Osteocyte (in vitro differentiated cells): ENCODE measurements around the gene QRICH1. TPM values are rescaled to one million over a fixed set of nuclear protein-coding genes. Genes with fewer than 3 reads are reported as not detected.

ENCODE experiments used
- DNase-seq: peaks from one replicate; pipeline ENCODE4 v3.0.0; 2021; ENCODE audit warnings: mixed read lengths; ENCODE audit not compliant: unreplicated experiment; ENCODE audit errors: extremely low spot score
- H3K27ac Mint-ChIP-seq: one replicate; pipeline ENCODE4 v1.8.0; 2021; ENCODE audit warnings: mild to moderate bottlenecking, mixed read lengths; ENCODE audit not compliant: unreplicated experiment
- H3K27me3 Mint-ChIP-seq: one replicate; pipeline ENCODE4 v1.8.0; 2021; ENCODE audit warnings: mixed read lengths; ENCODE audit not compliant: unreplicated experiment
- H3K36me3 Mint-ChIP-seq: one replicate; pipeline ENCODE4 v1.8.0; 2021; ENCODE audit warnings: mixed read lengths; ENCODE audit not compliant: unreplicated experiment
- H3K4me1 Mint-ChIP-seq: one replicate; pipeline ENCODE4 v1.8.0; 2021; ENCODE audit warnings: mixed read lengths; ENCODE audit not compliant: unreplicated experiment
- H3K4me3 Mint-ChIP-seq: one replicate; pipeline ENCODE4 v1.8.0; 2021; ENCODE audit warnings: mild to moderate bottlenecking, moderate library complexity, mixed read lengths; ENCODE audit not compliant: unreplicated experiment
- H3K9me3 Mint-ChIP-seq: one replicate; pipeline ENCODE4 v1.8.0; 2021; ENCODE audit warnings: mixed read lengths; ENCODE audit not compliant: unreplicated experiment
- CTCF ChIP-seq: fragments of 200-600 bp; sonication (generic); IDR thresholded peaks from 2 replicates; pipeline ENCODE4 v1.5.0; 2021; ENCODE audit warnings: antibody characterized with exemption, mild to moderate bottlenecking, moderate library complexity
- total RNA-seq: library from RNA; stranded (reverse); gene quantifications from 2 replicates; pipeline ENCODE4 v1.2.1, GENCODE V29; 2021

QRICH1 gene
- total RNA-seq, 1 donor from 2014 or later: 104 TPM

GRCh38 chr3:48989796-48990635 lies 103.9 kb downstream of the QRICH1 start, which contains the start of gene P4HTM:
TSS of gene P4HTM (plus strand) at chr3:48990241. CDS start at chr3:48990257, 16 bp downstream.
- Mint-ChIP-seq H3K9me3 (no peaks in the 10 kb centered on the region), H3K4me1 (peaks cover 28% of the 10 kb centered on the region), H3K36me3 (peaks cover 9% of the 10 kb centered on the region), H3K4me3 (peak within 1 kb of the TSS; percentile 86), H3K27ac (peak within 1 kb of the TSS; percentile 94), H3K27me3 (no peaks in the 10 kb centered on the region)
- peak; percentile 42 for TF ChIP-seq CTCF
- peak; percentile 94 for DNase-seq

GRCh38 chr3:48989126-48989795 lies 104.6 kb downstream of the QRICH1 start:
- Mint-ChIP-seq H3K27ac (peak overlapping the region; percentile 94), H3K27me3 (no peaks in the 10 kb centered on the region), H3K4me3 (peak overlapping the region; percentile 86), H3K4me1 (peaks cover 27% of the 10 kb centered on the region), H3K36me3 (peaks cover 5% of the 10 kb centered on the region), H3K9me3 (no peaks in the 10 kb centered on the region)
- TF ChIP-seq CTCF: no peak
- DNase-seq: no peak

- no peak overlapping the region for H3K27ac Mint-ChIP-seq
Observed at GRCh38 chr3:48985831-48986376, 108.0 kb downstream of the QRICH1 start.

DNA sequence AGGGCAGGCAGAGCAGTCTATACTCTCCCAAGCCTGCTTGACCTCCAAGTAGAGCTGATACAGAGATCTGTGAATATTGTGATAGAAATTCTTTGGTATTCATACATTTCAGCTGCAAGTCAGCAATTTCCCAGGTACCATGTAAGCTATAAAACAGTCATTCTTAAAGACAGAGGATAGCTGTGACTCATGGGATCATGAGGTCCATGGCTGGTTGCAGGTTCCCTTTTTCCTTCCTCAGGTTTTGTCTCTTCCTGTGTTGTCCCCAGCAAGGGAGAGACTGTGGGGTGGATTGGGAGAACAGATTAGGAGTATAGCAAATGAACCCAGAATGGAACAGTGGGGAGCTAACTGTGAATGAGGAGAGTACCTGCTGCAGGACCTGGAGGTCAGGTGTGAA lies 109.2 kb downstream of the QRICH1 start:
- Mint-ChIP-seq H3K9me3 (no peaks in the 10 kb centered on the region), H3K36me3 (peaks cover 32% of the 10 kb centered on the region), H3K27ac (no peak overlapping the region), H3K4me1 (peaks cover 10% of the 10 kb centered on the region), H3K27me3 (no peaks in the 10 kb centered on the region), H3K4me3 (no peak overlapping the region)
- TF ChIP-seq CTCF: no peak
- no peak for DNase-seq

More at GRCh38 chr3:48985831-48986376, 108.0 kb downstream of the QRICH1 start:
- Mint-ChIP-seq H3K27me3 (no peaks in the 10 kb centered on the region), H3K36me3 (peaks cover 24% of the 10 kb centered on the region), H3K9me3 (no peaks in the 10 kb centered on the region), H3K4me1 (peaks cover 14% of the 10 kb centered on the region), H3K4me3 (no peak overlapping the region)
- no peak for DNase-seq
- no peak for TF ChIP-seq CTCF

GRCh38 chr3:48983096-48983495 lies 110.8 kb downstream of the QRICH1 start:
- Mint-ChIP-seq H3K9me3 (no peaks in the 10 kb centered on the region), H3K27ac (no peak overlapping the region), H3K4me1 (peaks cover 2% of the 10 kb centered on the region), H3K27me3 (no peaks in the 10 kb centered on the region), H3K4me3 (no peak overlapping the region), H3K36me3 (peaks cover 42% of the 10 kb centered on the region)
- no peak for DNase-seq
- no peak for TF ChIP-seq CTCF
